WERI-Rb-1 (cell line): ENCODE data around the gene MAP2K4.
"Not testable (repeated sequence)": the region's sequence is repeated elsewhere in the genome, so short reads cannot be mapped to it uniquely, and the experiment has no call there.

Source experiments
- DNase-seq: peaks from one replicate; pipeline ENCODE4 v3.0.0-alpha.2; 2020
- H3K27ac ChIP-seq: fragments of 250-450 bp; sonication (Bioruptor Pico); 2 replicates; pipeline ENCODE4 v1.5.1; 2020; ENCODE audit warnings: mild to moderate bottlenecking, moderate library complexity
- H3K27me3 ChIP-seq: fragments of 250-450 bp; sonication (Bioruptor Pico); 2 replicates; pipeline ENCODE4 v1.5.1; 2021; ENCODE audit warnings: mild to moderate bottlenecking, low read depth, moderate library complexity; ENCODE audit not compliant: insufficient read depth, severe bottlenecking
- H3K36me3 ChIP-seq: fragments of 250-450 bp; sonication (Bioruptor Pico); 2 replicates; pipeline ENCODE4 v1.5.1; 2020; ENCODE audit warnings: mild to moderate bottlenecking, moderate library complexity
- H3K4me3 ChIP-seq: 2 replicates; pipeline ENCODE4 v1.5.1; 2011; ENCODE audit warnings: low read depth, mild to moderate bottlenecking, control low read depth, low read length
- H3K9me3 ChIP-seq: fragments of 250-450 bp; sonication (Bioruptor Pico); 2 replicates; pipeline ENCODE4 v1.5.1; 2021; ENCODE audit warnings: mild to moderate bottlenecking, moderate library complexity; ENCODE audit not compliant: severe bottlenecking
- TF ChIP-seq, protein P1 (sequence below): IDR thresholded peaks from 2 replicates; pipeline ENCODE4 v1.5.1; 2011; ENCODE audit warnings: low read depth, mild to moderate bottlenecking, control low read depth, inconsistent platforms, low read length

The MAP2K4 gene

DNA sequence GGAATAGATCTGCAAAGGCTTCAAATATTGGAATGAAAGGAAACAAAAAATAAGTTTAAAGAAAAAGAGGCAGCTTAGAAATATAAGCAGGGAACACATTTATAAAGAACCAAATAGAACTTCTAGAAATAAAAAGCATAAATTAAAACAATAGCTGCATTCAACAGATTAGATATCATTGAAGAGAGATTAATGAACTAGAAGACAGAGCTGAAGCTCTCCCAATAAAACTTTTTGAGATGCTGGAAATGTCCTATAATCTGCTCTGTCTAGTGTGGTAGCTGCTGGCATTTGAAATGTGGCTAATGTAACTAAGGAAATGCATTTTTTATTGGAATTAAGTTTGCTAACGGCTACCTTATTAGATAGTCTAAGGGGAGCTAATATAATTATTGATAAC lies 115.6 kb downstream of the MAP2K4 start:
- TF ChIP-seq, protein P1, sequence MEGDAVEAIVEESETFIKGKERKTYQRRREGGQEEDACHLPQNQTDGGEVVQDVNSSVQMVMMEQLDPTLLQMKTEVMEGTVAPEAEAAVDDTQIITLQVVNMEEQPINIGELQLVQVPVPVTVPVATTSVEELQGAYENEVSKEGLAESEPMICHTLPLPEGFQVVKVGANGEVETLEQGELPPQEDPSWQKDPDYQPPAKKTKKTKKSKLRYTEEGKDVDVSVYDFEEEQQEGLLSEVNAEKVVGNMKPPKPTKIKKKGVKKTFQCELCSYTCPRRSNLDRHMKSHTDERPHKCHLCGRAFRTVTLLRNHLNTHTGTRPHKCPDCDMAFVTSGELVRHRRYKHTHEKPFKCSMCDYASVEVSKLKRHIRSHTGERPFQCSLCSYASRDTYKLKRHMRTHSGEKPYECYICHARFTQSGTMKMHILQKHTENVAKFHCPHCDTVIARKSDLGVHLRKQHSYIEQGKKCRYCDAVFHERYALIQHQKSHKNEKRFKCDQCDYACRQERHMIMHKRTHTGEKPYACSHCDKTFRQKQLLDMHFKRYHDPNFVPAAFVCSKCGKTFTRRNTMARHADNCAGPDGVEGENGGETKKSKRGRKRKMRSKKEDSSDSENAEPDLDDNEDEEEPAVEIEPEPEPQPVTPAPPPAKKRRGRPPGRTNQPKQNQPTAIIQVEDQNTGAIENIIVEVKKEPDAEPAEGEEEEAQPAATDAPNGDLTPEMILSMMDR, result no peak
- Histone ChIP-seq H3K27ac (no peak overlapping the region), H3K36me3 (peaks cover 11% of the 10 kb centered on the region), H3K4me3 (no peak overlapping the region), H3K9me3 (no peaks in the 10 kb centered on the region), H3K27me3 (no peaks in the 10 kb centered on the region)
- no peak for DNase-seq

- Histone ChIP-seq H3K9me3 (no peaks in the 10 kb centered on the region), H3K27me3 (no peaks in the 10 kb centered on the region), H3K27ac (no peak overlapping the region), H3K36me3 (peaks cover 11% of the 10 kb centered on the region), H3K4me3 (no peak overlapping the region)
- no peak for DNase-seq
- TF ChIP-seq, protein P1, result no peak
These were observed 116.0 kb downstream of the MAP2K4 start for GRCh38 chr17:12136646-12137045.

DNA sequence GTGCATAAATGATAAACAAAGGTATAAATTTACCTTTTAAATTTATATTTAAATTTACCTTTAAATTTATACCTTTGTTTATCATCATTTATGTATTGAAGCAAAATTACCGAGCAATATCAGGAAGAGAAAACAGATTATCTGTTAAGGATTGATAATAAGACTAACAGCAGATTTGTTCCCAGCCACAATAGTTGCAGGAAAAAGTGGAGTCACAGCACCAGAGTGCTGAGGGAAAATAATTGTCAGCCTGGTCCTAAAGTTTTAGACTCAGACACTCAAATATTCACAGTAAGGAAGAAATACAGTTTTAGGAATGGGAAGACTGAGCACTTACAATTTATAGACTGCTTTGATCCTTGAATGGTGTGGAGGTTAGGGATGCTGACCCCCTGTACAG lies 117.2 kb downstream of the MAP2K4 start:
- H3K36me3 ChIP-seq, result peaks cover 6% of the 10 kb centered on the region

GRCh38 chr17:12140685-12141084 lies 120.0 kb downstream of the MAP2K4 start:
- H3K27me3 ChIP-seq, result no peaks in the 10 kb centered on the region
- TF ChIP-seq, protein P1, result no peak
- no peak overlapping the region for H3K27ac ChIP-seq
- peaks cover 4% of the 10 kb centered on the region for H3K36me3 ChIP-seq
- no peaks in the 10 kb centered on the region for H3K9me3 ChIP-seq
- no peak for DNase-seq
- no peak overlapping the region for H3K4me3 ChIP-seq

More for the DNA sequence above, 117.2 kb downstream of the MAP2K4 start:
- Histone ChIP-seq H3K9me3 (no peaks in the 10 kb centered on the region), H3K4me3 (no peak overlapping the region), H3K27ac (no peak overlapping the region), H3K27me3 (no peaks in the 10 kb centered on the region)
- no peak for DNase-seq
- TF ChIP-seq, protein P1, result no peak

GRCh38 chr17:12162187-12162586 lies 141.5 kb downstream of the MAP2K4 start:
- H3K27me3 ChIP-seq, H3K27ac ChIP-seq, DNase-seq, H3K36me3 ChIP-seq, H3K9me3 ChIP-seq, H3K4me3 ChIP-seq: not testable (repeated sequence)

- no peak for DNase-seq
- Histone ChIP-seq H3K27ac (no peak overlapping the region), H3K27me3 (no peaks in the 10 kb centered on the region), H3K4me3 (no peak overlapping the region), H3K36me3 (no peaks in the 10 kb centered on the region), H3K9me3 (peaks cover 7% of the 10 kb centered on the region)
- TF ChIP-seq, protein P1, result no peak
These were observed 143.4 kb downstream of the MAP2K4 start for GRCh38 chr17:12164085-12164484.
